Testis (tissue), 2 donors: ENCODE measurements around the gene BCL11A.

Experiments
- POLR2A ChIP-seq: fragments of 450-650 bp; IDR thresholded peaks from one replicate; pipeline ENCODE4 v1.6.1; 2017; ENCODE audit warnings: antibody characterized with exemption, mild to moderate bottlenecking, moderate library complexity
- TF ChIP-seq, protein P1 (sequence below), 3 experiments: fragments of 450-650 bp in 2 of 3; fragments of 200-600 bp in 1 of 3; sonication (generic) in 1 of 3; IDR thresholded peaks; one replicate each; pipeline ENCODE4 v1.5.1; 2016 to 2019; ENCODE audit warnings: antibody characterized with exemption in 3 of 3, mild to moderate bottlenecking in 2 of 3, moderate library complexity in 1 of 3

- TF ChIP-seq, protein P1, sequence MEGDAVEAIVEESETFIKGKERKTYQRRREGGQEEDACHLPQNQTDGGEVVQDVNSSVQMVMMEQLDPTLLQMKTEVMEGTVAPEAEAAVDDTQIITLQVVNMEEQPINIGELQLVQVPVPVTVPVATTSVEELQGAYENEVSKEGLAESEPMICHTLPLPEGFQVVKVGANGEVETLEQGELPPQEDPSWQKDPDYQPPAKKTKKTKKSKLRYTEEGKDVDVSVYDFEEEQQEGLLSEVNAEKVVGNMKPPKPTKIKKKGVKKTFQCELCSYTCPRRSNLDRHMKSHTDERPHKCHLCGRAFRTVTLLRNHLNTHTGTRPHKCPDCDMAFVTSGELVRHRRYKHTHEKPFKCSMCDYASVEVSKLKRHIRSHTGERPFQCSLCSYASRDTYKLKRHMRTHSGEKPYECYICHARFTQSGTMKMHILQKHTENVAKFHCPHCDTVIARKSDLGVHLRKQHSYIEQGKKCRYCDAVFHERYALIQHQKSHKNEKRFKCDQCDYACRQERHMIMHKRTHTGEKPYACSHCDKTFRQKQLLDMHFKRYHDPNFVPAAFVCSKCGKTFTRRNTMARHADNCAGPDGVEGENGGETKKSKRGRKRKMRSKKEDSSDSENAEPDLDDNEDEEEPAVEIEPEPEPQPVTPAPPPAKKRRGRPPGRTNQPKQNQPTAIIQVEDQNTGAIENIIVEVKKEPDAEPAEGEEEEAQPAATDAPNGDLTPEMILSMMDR (IDR thresholded peaks at IDR 0.05), result no peak
- TF ChIP-seq POLR2A, result no peak
These were observed 2.5 kb downstream of the BCL11A start for GRCh38 chr2:60550984-60551239.
